Measurements from ENCODE around the gene MDH1.

Gene MDH1

DNA sequence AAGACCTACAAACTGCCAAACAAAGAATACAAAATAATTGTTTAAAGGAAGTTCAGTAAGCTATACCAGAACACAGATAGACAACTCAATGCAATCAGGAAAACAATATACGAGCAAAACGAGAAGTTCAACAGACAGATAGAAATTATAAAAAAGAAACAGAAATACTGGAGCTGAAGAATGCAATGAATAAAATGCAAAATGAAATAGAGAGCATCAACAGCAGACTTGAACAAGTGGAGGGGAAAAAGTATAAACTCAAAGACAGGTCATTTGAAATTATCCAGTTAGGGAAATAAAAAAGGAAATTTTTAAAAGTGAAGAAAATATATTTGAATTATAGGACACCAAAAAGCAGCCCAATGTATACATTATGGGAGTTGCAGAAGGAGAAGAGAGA is 43.6 kb downstream of the MDH1 start:
- no peak overlapping the region for H3K9ac ChIP-seq (ENCODE audit: insufficient read length)

DNA sequence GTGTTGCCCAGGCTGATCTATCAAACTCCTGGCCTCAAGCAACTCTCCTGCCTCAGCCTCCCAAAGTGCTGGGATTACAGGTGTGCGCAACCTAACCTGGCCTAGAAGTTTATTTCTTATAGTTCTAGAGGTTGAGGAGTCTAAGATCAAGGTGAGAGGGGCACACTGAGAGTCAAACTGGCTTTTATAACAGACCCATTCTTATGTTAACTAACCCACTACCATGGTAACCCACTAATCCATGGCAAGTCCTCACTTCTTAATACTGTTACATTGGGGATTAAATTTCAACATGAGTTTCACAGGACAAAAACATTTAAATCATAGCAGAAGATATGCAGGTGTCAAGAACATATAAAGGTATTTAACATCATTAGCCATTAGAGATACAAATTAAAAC is 50.6 kb downstream of the MDH1 start:
- no peaks in the 10 kb centered on the region for H3K9me3 ChIP-seq (ENCODE audit: low read depth, low read length)
- DNase-seq (ENCODE audit: low read depth, low spot score): no peak
- H3K27ac ChIP-seq: no peak overlapping the region
- no peak overlapping the region for H3K9ac ChIP-seq (ENCODE audit: insufficient read length)
- no peak overlapping the region for H3K4me3 ChIP-seq
- TF ChIP-seq POLR2AphosphoS5 (IDR thresholded peaks at IDR 0.05; ENCODE audit: borderline replicate concordance, low read depth, low read length) (no peak), EZH2 (IDR thresholded peaks at IDR 0.05) (no peak), FOXP2 (optimal IDR thresholded peaks at IDR 0.05; ENCODE audit: control extremely low read depth, extremely low read length, insufficient read depth) (no peak)
- H3K36me3 ChIP-seq (ENCODE audit: insufficient read depth, low read length): no peaks in the 10 kb centered on the region

More for the DNA sequence above, 43.6 kb downstream of the MDH1 start:
- H3K36me3 ChIP-seq (ENCODE audit: insufficient read depth, low read length): no peaks in the 10 kb centered on the region
- H3K4me3 ChIP-seq: no peak overlapping the region
- DNase-seq (ENCODE audit: low read depth, low spot score): no peak
- H3K9me3 ChIP-seq (ENCODE audit: low read depth, low read length): no peaks in the 10 kb centered on the region
- no peak overlapping the region for H3K27ac ChIP-seq
- TF ChIP-seq POLR2AphosphoS5 (IDR thresholded peaks at IDR 0.05; ENCODE audit: borderline replicate concordance, low read depth, low read length): no peak
- no peak for TF ChIP-seq FOXP2 (optimal IDR thresholded peaks at IDR 0.05; ENCODE audit: control extremely low read depth, extremely low read length, insufficient read depth)
- no peak for TF ChIP-seq EZH2 (IDR thresholded peaks at IDR 0.05)

DNA sequence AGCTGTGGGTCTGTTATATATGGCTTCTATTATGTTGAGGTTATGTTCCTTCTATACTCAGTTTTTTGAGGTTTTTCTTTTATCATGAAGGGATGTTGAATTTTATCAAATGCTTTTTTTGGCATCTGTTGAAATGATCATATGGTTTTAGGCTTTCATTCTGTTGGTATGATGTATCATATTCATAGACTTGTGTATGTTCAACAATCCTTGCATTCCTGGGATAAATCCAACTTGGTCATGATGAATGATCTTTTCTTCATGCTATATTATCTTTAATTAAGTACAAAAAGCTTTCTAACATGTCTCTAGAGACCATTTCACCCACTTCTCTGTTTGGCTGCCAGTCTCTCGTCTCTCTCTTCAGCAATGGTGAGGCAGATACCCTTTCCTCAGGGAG is 54.2 kb downstream of the MDH1 start:
- Histone ChIP-seq H3K27ac (no peak overlapping the region), H3K9me3 (ENCODE audit: low read depth, low read length) (no peaks in the 10 kb centered on the region), H3K36me3 (ENCODE audit: insufficient read depth, low read length) (no peaks in the 10 kb centered on the region), H3K9ac (ENCODE audit: insufficient read length) (no peak overlapping the region), H3K4me3 (no peak overlapping the region)
- DNase-seq (ENCODE audit: low read depth, low spot score): no peak
- TF ChIP-seq EZH2 (IDR thresholded peaks at IDR 0.05) (no peak), POLR2AphosphoS5 (IDR thresholded peaks at IDR 0.05; ENCODE audit: borderline replicate concordance, low read depth, low read length) (no peak), FOXP2 (optimal IDR thresholded peaks at IDR 0.05; ENCODE audit: control extremely low read depth, extremely low read length, insufficient read depth) (no peak)

DNA sequence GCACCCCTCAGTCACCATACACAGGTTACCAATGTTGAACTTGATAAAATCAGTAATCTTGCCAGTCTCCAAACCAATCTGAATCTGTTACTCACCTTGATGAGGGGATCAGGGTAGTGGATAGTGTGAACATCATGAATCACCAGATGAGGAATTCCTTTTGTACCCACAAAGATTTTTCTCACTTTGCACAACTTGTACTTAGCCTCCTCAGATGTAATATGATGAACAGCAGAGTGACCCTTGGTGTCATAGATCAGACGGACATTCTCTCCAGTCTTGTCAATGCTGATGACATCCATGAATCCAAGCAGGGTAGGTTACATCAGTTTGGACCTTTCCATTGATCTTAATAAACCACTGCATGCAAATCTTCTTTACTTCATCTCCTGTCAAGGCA is 54.7 kb downstream of the MDH1 start:
- Histone ChIP-seq H3K4me3 (no peak overlapping the region), H3K36me3 (ENCODE audit: insufficient read depth, low read length) (no peaks in the 10 kb centered on the region), H3K27ac (no peak overlapping the region), H3K9me3 (ENCODE audit: low read depth, low read length) (no peaks in the 10 kb centered on the region), H3K9ac (ENCODE audit: insufficient read length) (no peak overlapping the region)
- DNase-seq (ENCODE audit: low read depth, low spot score): no peak
- TF ChIP-seq FOXP2 (optimal IDR thresholded peaks at IDR 0.05; ENCODE audit: control extremely low read depth, extremely low read length, insufficient read depth) (no peak), POLR2AphosphoS5 (IDR thresholded peaks at IDR 0.05; ENCODE audit: borderline replicate concordance, low read depth, low read length) (no peak), EZH2 (IDR thresholded peaks at IDR 0.05) (no peak)

DNA sequence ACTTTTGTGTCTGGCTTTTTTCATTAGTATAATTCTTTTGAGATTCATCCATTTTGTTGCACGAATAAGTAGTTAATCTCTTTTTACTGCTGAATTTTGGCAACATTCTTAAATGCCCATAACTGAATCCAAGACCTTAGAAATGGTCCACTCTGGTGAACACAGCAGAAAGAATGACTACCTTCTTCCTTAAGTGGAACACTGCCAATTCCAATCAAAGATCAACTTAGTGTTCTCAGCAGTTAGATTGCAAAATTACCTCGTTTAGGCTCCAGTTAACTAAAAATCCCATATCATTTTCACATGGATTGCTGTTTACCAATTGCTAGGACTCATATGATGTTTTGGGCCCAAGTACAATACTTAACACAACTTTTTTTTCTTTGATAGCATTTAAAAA is 59.9 kb downstream of the MDH1 start:
- no peak for DNase-seq (ENCODE audit: low read depth, low spot score)
- TF ChIP-seq POLR2AphosphoS5 (IDR thresholded peaks at IDR 0.05; ENCODE audit: borderline replicate concordance, low read depth, low read length) (no peak), EZH2 (IDR thresholded peaks at IDR 0.05) (no peak), FOXP2 (optimal IDR thresholded peaks at IDR 0.05; ENCODE audit: control extremely low read depth, extremely low read length, insufficient read depth) (no peak)
- H3K9me3 ChIP-seq (ENCODE audit: low read depth, low read length): no peaks in the 10 kb centered on the region
- no peak overlapping the region for H3K9ac ChIP-seq (ENCODE audit: insufficient read length)
- H3K36me3 ChIP-seq (ENCODE audit: insufficient read depth, low read length): no peaks in the 10 kb centered on the region
- H3K4me3 ChIP-seq: no peak overlapping the region
- H3K27ac ChIP-seq: no peak overlapping the region

DNA sequence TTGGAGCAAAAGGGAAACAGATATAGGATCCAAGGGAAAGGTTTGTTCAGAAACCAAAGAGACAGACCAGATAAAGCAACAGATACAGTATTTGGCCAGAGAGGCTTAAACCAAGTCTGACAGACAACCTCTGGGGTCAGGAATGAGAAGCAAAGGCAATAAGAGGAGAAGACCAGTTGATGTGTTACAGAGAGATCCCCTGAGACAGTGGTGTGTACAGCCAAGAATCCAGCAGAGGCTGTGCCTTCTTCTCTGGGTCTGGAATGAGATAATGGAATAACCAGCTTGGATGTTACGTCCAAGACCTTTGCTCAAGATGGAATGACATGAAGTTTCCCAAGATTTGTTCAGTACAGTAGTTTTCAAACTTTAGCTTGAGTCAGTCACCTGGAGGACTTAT is 61.1 kb downstream of the MDH1 start:
- DNase-seq (ENCODE audit: low read depth, low spot score): no peak
- no peak overlapping the region for H3K9ac ChIP-seq (ENCODE audit: insufficient read length)
- no peak overlapping the region for H3K27ac ChIP-seq
- H3K9me3 ChIP-seq (ENCODE audit: low read depth, low read length): no peaks in the 10 kb centered on the region
- H3K4me3 ChIP-seq: no peak overlapping the region
- TF ChIP-seq FOXP2 (optimal IDR thresholded peaks at IDR 0.05; ENCODE audit: control extremely low read depth, extremely low read length, insufficient read depth) (no peak), EZH2 (IDR thresholded peaks at IDR 0.05) (no peak), POLR2AphosphoS5 (IDR thresholded peaks at IDR 0.05; ENCODE audit: borderline replicate concordance, low read depth, low read length) (no peak)
- no peaks in the 10 kb centered on the region for H3K36me3 ChIP-seq (ENCODE audit: insufficient read depth, low read length)

DNA sequence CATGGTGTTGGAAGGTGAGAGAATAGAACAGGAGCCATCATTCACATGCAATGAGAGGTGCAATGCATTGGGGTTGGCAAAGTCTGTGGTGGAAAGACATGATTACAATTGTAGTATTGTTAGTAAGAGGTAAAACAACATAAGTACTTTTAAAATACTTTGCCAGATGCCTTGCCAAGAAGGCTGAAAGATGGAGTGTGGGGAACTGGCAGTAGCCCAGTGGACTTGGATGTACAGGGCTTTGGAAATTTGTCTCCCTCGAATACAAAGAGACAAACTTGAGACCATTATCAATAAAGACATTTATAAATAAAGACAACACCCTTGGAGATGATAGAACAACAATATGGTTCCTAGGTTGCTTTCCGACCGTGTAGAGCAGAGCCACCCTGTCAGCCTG is 62.0 kb downstream of the MDH1 start:
- Histone ChIP-seq H3K36me3 (ENCODE audit: insufficient read depth, low read length) (no peaks in the 10 kb centered on the region), H3K27ac (no peak overlapping the region), H3K4me3 (no peak overlapping the region), H3K9me3 (ENCODE audit: low read depth, low read length) (no peaks in the 10 kb centered on the region), H3K9ac (ENCODE audit: insufficient read length) (no peak overlapping the region)
- no peak for DNase-seq (ENCODE audit: low read depth, low spot score)
- TF ChIP-seq FOXP2 (optimal IDR thresholded peaks at IDR 0.05; ENCODE audit: control extremely low read depth, extremely low read length, insufficient read depth) (no peak), EZH2 (IDR thresholded peaks at IDR 0.05) (no peak), POLR2AphosphoS5 (IDR thresholded peaks at IDR 0.05; ENCODE audit: borderline replicate concordance, low read depth, low read length) (no peak)

DNA sequence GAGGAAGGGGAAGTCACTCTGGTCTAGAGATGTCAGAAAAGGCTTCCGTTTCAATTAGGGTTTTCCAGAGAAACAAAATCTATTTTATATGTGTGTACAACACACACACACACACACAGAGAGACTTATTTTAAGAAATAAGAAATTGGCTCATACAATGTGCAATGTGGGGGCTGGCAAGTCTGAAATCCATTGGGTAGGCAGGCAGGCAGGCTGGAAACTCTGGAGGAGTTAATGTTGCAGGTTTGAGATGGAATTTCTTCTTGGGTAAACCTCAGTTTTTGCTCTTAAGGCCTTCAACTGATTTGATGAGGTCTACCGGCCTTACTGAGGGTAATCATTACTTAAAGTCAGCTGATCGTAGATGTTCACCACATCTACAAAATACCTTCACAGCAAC is 62.6 kb downstream of the MDH1 start:
- DNase-seq (ENCODE audit: low read depth, low spot score): no peak
- no peak for TF ChIP-seq EZH2 (IDR thresholded peaks at IDR 0.05)
- no peak for TF ChIP-seq POLR2AphosphoS5 (IDR thresholded peaks at IDR 0.05; ENCODE audit: borderline replicate concordance, low read depth, low read length)
- no peak for TF ChIP-seq FOXP2 (optimal IDR thresholded peaks at IDR 0.05; ENCODE audit: control extremely low read depth, extremely low read length, insufficient read depth)
- no peaks in the 10 kb centered on the region for H3K9me3 ChIP-seq (ENCODE audit: low read depth, low read length)
- H3K4me3 ChIP-seq: no peak overlapping the region
- H3K9ac ChIP-seq (ENCODE audit: insufficient read length): no peak overlapping the region
- H3K27ac ChIP-seq: no peak overlapping the region
- no peaks in the 10 kb centered on the region for H3K36me3 ChIP-seq (ENCODE audit: insufficient read depth, low read length)

DNA sequence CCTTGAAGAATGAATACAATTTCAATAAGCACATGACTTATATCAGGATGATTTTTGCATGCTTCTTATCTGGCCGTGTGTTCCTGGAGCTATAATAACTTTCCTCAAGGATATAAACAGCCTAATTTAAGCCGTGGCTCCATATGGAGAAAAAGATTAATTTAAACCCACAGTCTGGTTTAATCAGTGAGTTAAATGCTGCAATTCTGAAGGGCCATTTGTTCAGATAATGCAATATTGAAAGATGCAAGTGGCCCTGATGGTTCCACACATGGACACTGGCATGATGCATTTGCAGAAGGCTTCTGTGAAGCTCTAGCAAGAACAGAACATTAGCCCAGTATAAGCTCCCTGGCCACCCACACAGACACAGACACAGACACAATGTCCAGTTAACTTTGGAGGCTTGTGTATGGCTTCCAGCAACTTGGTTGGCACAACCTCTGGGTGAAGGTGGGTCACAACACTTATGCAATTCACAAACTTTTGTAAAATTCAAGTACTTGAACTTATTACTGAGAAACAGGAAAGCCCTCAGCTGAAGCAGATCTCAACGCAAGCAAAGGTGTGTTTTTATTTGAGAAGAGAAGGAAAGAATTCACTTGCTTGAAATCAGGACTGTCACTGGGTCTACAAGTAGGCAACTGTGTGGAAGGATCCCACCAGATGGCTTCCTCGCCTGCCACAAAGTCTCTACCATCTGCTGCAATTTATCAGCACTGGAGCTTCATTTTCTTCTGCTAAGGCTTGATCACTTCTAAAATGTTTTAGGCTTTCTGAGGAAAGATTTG is 63.3 kb downstream of the MDH1 start:
- Histone ChIP-seq H3K9me3 (ENCODE audit: low read depth, low read length) (no peaks in the 10 kb centered on the region), H3K9ac (ENCODE audit: insufficient read length) (no peak overlapping the region), H3K27ac (no peak overlapping the region), H3K36me3 (ENCODE audit: insufficient read depth, low read length) (no peaks in the 10 kb centered on the region), H3K4me3 (no peak overlapping the region)
- TF ChIP-seq EZH2 (IDR thresholded peaks at IDR 0.05) (no peak), POLR2AphosphoS5 (IDR thresholded peaks at IDR 0.05; ENCODE audit: borderline replicate concordance, low read depth, low read length) (no peak), FOXP2 (optimal IDR thresholded peaks at IDR 0.05; ENCODE audit: control extremely low read depth, extremely low read length, insufficient read depth) (no peak)
- DNase-seq (ENCODE audit: low read depth, low spot score): no peak

Measured in SK-N-MC (cell line).